Adrenal gland (tissue), 12 donors: ENCODE measurements around the gene MYO1A. TPM values are rescaled to one million over a fixed set of nuclear protein-coding genes. Genes with fewer than 3 reads are reported as not detected.

Experiments used
- DNase-seq, 7 donors: peaks; one replicate each; pipeline ENCODE4 v3.0.0-alpha.2; 2019 to 2020
- H3K27ac ChIP-seq, 5 donors: fragments of 200-600 bp; sonication (generic) in 4 of 5; 1 replicate in 3 of 5; 2 replicates in 2 of 5; pipeline versions ENCODE4 v1.5.1 to v1.8.0; 2016 to 2020; ENCODE audit warnings: mild to moderate bottlenecking in 1 of 5
- H3K27me3 ChIP-seq: fragments of 200-600 bp; 2 replicates; pipeline ENCODE4 v1.8.0; 2021
- H3K36me3 ChIP-seq, 2 donors: fragments of 200-600 bp; replicated peaks in 1 of 2; 1 replicate in 1 of 2; 2 replicates in 1 of 2; pipeline versions ENCODE4 v1.5.1 to v1.8.0; 2018 to 2022
- H3K4me1 ChIP-seq, 2 donors: fragments of 200-600 bp; replicated peaks in 1 of 2; 1 replicate in 1 of 2; 2 replicates in 1 of 2; pipeline versions ENCODE4 v1.5.1 to v1.8.0; 2018 to 2021
- H3K4me3 ChIP-seq, 4 donors: fragments of 200-600 bp; sonication (generic) in 3 of 4; one replicate each; pipeline ENCODE4 v1.5.1; 2016 to 2018
- H3K9me3 ChIP-seq, 3 donors: fragments of 200-600 bp; sonication (generic) in 1 of 3; replicated peaks in 1 of 3; 1 replicate in 2 of 3; 2 replicates in 1 of 3; pipeline versions ENCODE4 v1.5.1 to v1.8.0; 2016 to 2021
- CTCF ChIP-seq, 6 experiments: fragments of 450-650 bp in 4 of 6; fragments of 200-600 bp in 2 of 6; sonication (generic) in 1 of 6; IDR thresholded peaks; 1 replicate in 5 of 6; 2 replicates in 1 of 6; pipeline versions ENCODE4 v1.5.1 to v1.8.0; 2016 to 2021; ENCODE audit warnings: antibody characterized with exemption in 6 of 6, mild to moderate bottlenecking in 2 of 6, moderate library complexity in 1 of 6
- POLR2A ChIP-seq, 2 donors: fragments of 450-650 bp; IDR thresholded peaks; one replicate each; pipeline ENCODE4 v1.6.1; 2017; ENCODE audit warnings: antibody characterized with exemption in 2 of 2, mild to moderate bottlenecking in 2 of 2, moderate library complexity in 1 of 2
- WGBS, 4 donors: extraction: QIAGEN DNeasy Blood & Tissue Kit in 2 of 4; methylation state at CpG; one replicate each; pipeline versions ENCODE4 v1.1.5 to v1.1.7; 2013 to 2017; 5-methylcytosine and 5-hydroxymethylcytosine counted together
- intact Hi-C, 2 donors: fragments of 100-400 bp; cut with DNase I; formaldehyde crosslinking; loops; one replicate each; pipeline versions ENCODE4 v1.14.1 to v1.15.0; 2022 to 2023
- polyA plus RNA-seq, 3 donors: library from polyadenylated mRNA; stranded (reverse); fragments of 200-250 nt in 2 of 3; fragments of 350-450 nt in 1 of 3; fragmentation: Illumina TruSeq in 1 of 3; extraction: RNeasy Lipid Tissue Mini Kit (QIAGEN cat#74804) in 1 of 3; gene quantifications; one replicate each; pipeline ENCODE4 v1.2.3, GENCODE V29; 2013 to 2014
- total RNA-seq, 9 donors: library from RNA; depleted of rRNA in 4 of 9; stranded (reverse); fragments of >200 nt in 4 of 9; fragments of 120-200 nt in 1 of 9; fragmentation: NEBNext Ultra II Directional in 1 of 9; extraction: Animal tissue kit (Norgen Biotek cat#: 25700) in 1 of 9; gene quantifications; one replicate each; pipeline versions ENCODE4 v1.1.0 to v1.2.4, GENCODE V29; 2013 to 2023
- donor health status: healthy with polysubstance abuse.
- donor health status: Bipolar disorder and iron deficiency.
- donor health status: DM: yes; HTN: yes; CAD: no.
- donor health status: DM: no; HTN: no; CAD: no.
- donor health status: DM: no; HTN: no; CAD: no.
- donor health status: DM: yes; HTN: yes; CAD: no.

The MYO1A gene
- total and polyA plus RNA-seq, 12 donors = under 0.01 to 1.6 (median 0.53) TPM; not detected in 1

GRCh38 chr12:57069523-57069922 is 19.6 kb upstream of the MYO1A start:
- H3K9me3 ChIP-seq = no peaks in the 10 kb centered on the region
- peaks cover 0 to 11% of the 10 kb centered on the region in 2 donors for H3K36me3 ChIP-seq
- 19 to 20% (median 19%) methylated on average over 3 of the region's 3 CpGs for WGBS, 4 donors
- H3K4me3 ChIP-seq = no peak overlapping the region
- peak; percentile 76 to 93 (median 85) for DNase-seq
- H3K27ac ChIP-seq = peak overlapping the region in 4 of 5 donors; percentile 47 to 84 (median 70)
- TF ChIP-seq POLR2A (IDR thresholded peaks at IDR 0.05) = peak in 1 of 2 donors; percentile 4
- peak; percentile 76 to 98 (median 95) for TF ChIP-seq CTCF (IDR thresholded peaks at IDR 0.05)
- no peaks in the 10 kb centered on the region for H3K27me3 ChIP-seq
- H3K4me1 ChIP-seq = peaks cover 5 to 6% of the 10 kb centered on the region in 2 donors
- intact Hi-C loops = loop anchor here in 1 of 2 donors (5.0 kb wide), 1 partner anchor 113 kb away; no protein-coding TSS in a partner anchor

GRCh38 chr12:57066245-57066644 is 16.3 kb upstream of the MYO1A start:
- Histone ChIP-seq H3K4me1 (peaks cover 5 to 6% of the 10 kb centered on the region in 2 donors), H3K4me3 (no peak overlapping the region), H3K9me3 (peaks cover 0 to 4% (median 0%) of the 10 kb centered on the region in 3 donors), H3K27ac (peak overlapping the region in 1 of 5 donors; percentile 13), H3K27me3 (no peaks in the 10 kb centered on the region), H3K36me3 (peaks cover 0 to 5% of the 10 kb centered on the region in 2 donors)
- WGBS, 4 donors = 62 to 86% (median 81%) methylated on average over 2 of the region's 2 CpGs
- no peak for TF ChIP-seq CTCF (IDR thresholded peaks at IDR 0.05)
- TF ChIP-seq POLR2A (IDR thresholded peaks at IDR 0.05) = no peak
- no peak for DNase-seq
- intact Hi-C loops = loop anchor here in 1 of 2 donors (5.0 kb wide), 1 partner anchor 116 kb away; no protein-coding TSS in a partner anchor

GRCh38 chr12:57063991-57064685 is 14.2 kb upstream of the MYO1A start:
- TF ChIP-seq POLR2A (IDR thresholded peaks at IDR 0.05) = no peak
- TF ChIP-seq CTCF (IDR thresholded peaks at IDR 0.05) = no peak
- DNase-seq = no peak
- Histone ChIP-seq H3K27ac (no peak overlapping the region), H3K9me3 (peaks cover 0 to 4% (median 0%) of the 10 kb centered on the region in 3 donors), H3K27me3 (no peaks in the 10 kb centered on the region), H3K4me1 (no peaks in the 10 kb centered on the region), H3K36me3 (peaks cover 0 to 9% of the 10 kb centered on the region in 2 donors), H3K4me3 (no peak overlapping the region)
- intact Hi-C loops = loop anchor here in 1 of 2 donors (5.0 kb wide), 1 partner anchor 52 kb away; no protein-coding TSS in a partner anchor
- 57 to 71% (median 69%) methylated on average over 5 of the region's 5 CpGs for WGBS, 4 donors

- no peak for TF ChIP-seq POLR2A (IDR thresholded peaks at IDR 0.05)
- TF ChIP-seq CTCF (IDR thresholded peaks at IDR 0.05) = no peak
- Histone ChIP-seq H3K27ac (no peak overlapping the region), H3K27me3 (no peaks in the 10 kb centered on the region), H3K9me3 (peaks cover 0 to under 1% (median 0%) of the 10 kb centered on the region in 3 donors), H3K4me3 (no peak overlapping the region), H3K4me1 (no peaks in the 10 kb centered on the region), H3K36me3 (peaks cover 0 to 15% of the 10 kb centered on the region in 2 donors)
- intact Hi-C loops = loop anchor here in 1 of 2 donors (5.0 kb wide), 1 partner anchor 46 kb away; no protein-coding TSS in a partner anchor
- 75 to 93% (median 91%) methylated on average over 1 of the region's 1 CpG for WGBS, 4 donors
- DNase-seq = no peak
Observed at GRCh38 chr12:57058454-57058853, 8.5 kb upstream of the MYO1A start.
